Keratinocyte (primary cell): ENCODE results near the gene ZSCAN1. TPM values are rescaled to one million over a fixed set of nuclear protein-coding genes. Genes with fewer than 3 reads are reported as not detected.

Experiments
- DNase-seq: peaks from one replicate; pipeline ENCODE4 v3.0.0-alpha.2; 2011; ENCODE audit warnings: low read depth, missing footprints, low spot score
- FAIRE-seq: peaks from 2 replicates; lab custom pipeline; 2011; peaks lifted over from hg19 to GRCh38; lab: Jason Lieb, UNC
- H2AFZ ChIP-seq: 2 replicates; pipeline ENCODE4 v1.6.0; 2012; ENCODE audit warnings: low read length, control low read depth, inconsistent platforms; ENCODE audit not compliant: control insufficient read depth
- H3K27ac ChIP-seq: 2 replicates; pipeline ENCODE4 v1.5.1; 2011; ENCODE audit warnings: low read length; ENCODE audit not compliant: control insufficient read depth, insufficient read depth
- H3K27me3 ChIP-seq: 3 replicates; pipeline ENCODE4 v1.6.0; 2011; ENCODE audit warnings: low read length; ENCODE audit not compliant: control insufficient read depth, insufficient read depth; ENCODE audit errors: extremely low read depth
- H3K36me3 ChIP-seq, 2 experiments: 2 replicates in 1 of 2; 3 replicates in 1 of 2; pipeline ENCODE4 v1.5.1; 2011; ENCODE audit warnings: low read length in 2 of 2, mild to moderate bottlenecking in 1 of 2; ENCODE audit not compliant: control insufficient read depth in 2 of 2, insufficient read depth in 2 of 2; ENCODE audit errors: extremely low read depth in 1 of 2
- H3K4me1 ChIP-seq: 3 replicates; pipeline ENCODE4 v1.5.1; 2011; ENCODE audit warnings: low read length; ENCODE audit not compliant: control insufficient read depth, insufficient read depth; ENCODE audit errors: extremely low read depth
- H3K4me2 ChIP-seq: 3 replicates; pipeline ENCODE4 v1.6.0; 2011; ENCODE audit warnings: low read depth, low read length; ENCODE audit not compliant: control insufficient read depth, insufficient read depth; ENCODE audit errors: extremely low read depth
- H3K4me3 ChIP-seq, 3 experiments: fragments of 200-600 bp in 1 of 3; sonication (generic) in 1 of 3; 2 replicates in 2 of 3; 3 replicates in 1 of 3; pipeline ENCODE4 v1.5.1; 2011 to 2016; ENCODE audit warnings: low read length in 3 of 3, mild to moderate bottlenecking in 3 of 3, control low read depth in 2 of 3, inconsistent platforms in 1 of 3, low read depth in 1 of 3, mixed read lengths in 1 of 3, mixed run types in 1 of 3, moderate library complexity in 1 of 3; ENCODE audit not compliant: control insufficient read depth in 2 of 3, insufficient read depth in 2 of 3; ENCODE audit errors: extremely low read depth in 1 of 3
- H3K79me2 ChIP-seq: 2 replicates; pipeline ENCODE4 v1.6.0; 2012; ENCODE audit warnings: low read length; ENCODE audit not compliant: control insufficient read depth, insufficient read depth
- H3K9ac ChIP-seq: 3 replicates; pipeline ENCODE4 v1.6.0; 2011; ENCODE audit warnings: low read length; ENCODE audit not compliant: control insufficient read depth, insufficient read depth; ENCODE audit errors: extremely low read depth
- H3K9me1 ChIP-seq: 3 replicates; pipeline ENCODE4 v1.6.0; 2011; ENCODE audit warnings: low read length; ENCODE audit not compliant: control insufficient read depth, insufficient read depth; ENCODE audit errors: extremely low read depth
- H3K9me3 ChIP-seq: 2 replicates; pipeline ENCODE4 v1.5.1; 2012; ENCODE audit warnings: low read depth, low read length; ENCODE audit not compliant: control insufficient read depth
- H4K20me1 ChIP-seq: 3 replicates; pipeline ENCODE4 v1.6.0; 2011; ENCODE audit warnings: low read length; ENCODE audit not compliant: control insufficient read depth, insufficient read depth; ENCODE audit errors: extremely low read depth
- CTCF ChIP-seq, 3 experiments: IDR thresholded peaks in 1 of 3; conservative IDR thresholded peaks in 1 of 3; optimal IDR thresholded peaks in 1 of 3; 2 replicates in 2 of 3; 3 replicates in 1 of 3; pipeline versions ENCODE3 to v1.5.1; 2011; ENCODE audit warnings: low read length in 3 of 3, mild to moderate bottlenecking in 3 of 3, moderate library complexity in 2 of 3, control low read depth in 1 of 3, inconsistent platforms in 1 of 3; ENCODE audit not compliant: insufficient read depth in 2 of 3; ENCODE audit errors: extremely low read depth in 1 of 3
- EZH2 ChIP-seq: IDR thresholded peaks from one replicate; pipeline ENCODE4 v1.6.1; 2012; ENCODE audit warnings: inconsistent platforms, mild to moderate bottlenecking, low read length, moderate library complexity
- dilution Hi-C: fragments of 300-500 bp; cut with MboI; formaldehyde crosslinking; loops from one replicate; pipeline ENCODE4 v1.7.0; 2020; ENCODE audit warnings: low sequenced_read_pairs; ENCODE audit not compliant: extremely low pct_ligation_motif_present
- polyA plus RNA-seq, 5 experiments: library from polyadenylated mRNA; depleted of rRNA in 3 of 5; stranded (reverse) in 3 of 5; stranded (forward) in 1 of 5; unstranded in 1 of 5; fragments of >200 nt; gene quantifications; 1 replicate in 1 of 5; 2 replicates in 3 of 5; 3 replicates in 1 of 5; pipeline versions ENCODE4 v1.2.1 to v1.2.3, GENCODE V29; 2011 to 2012; ENCODE audit warnings: missing spikeins in 2 of 5, low read depth in 1 of 5, low replicate concordance in 1 of 5

ZSCAN1 gene
- polyA plus RNA-seq, 1 donor (not counting 4 experiments of a cell fraction or from before 2014, with no cell fraction given) = not detected

DNA sequence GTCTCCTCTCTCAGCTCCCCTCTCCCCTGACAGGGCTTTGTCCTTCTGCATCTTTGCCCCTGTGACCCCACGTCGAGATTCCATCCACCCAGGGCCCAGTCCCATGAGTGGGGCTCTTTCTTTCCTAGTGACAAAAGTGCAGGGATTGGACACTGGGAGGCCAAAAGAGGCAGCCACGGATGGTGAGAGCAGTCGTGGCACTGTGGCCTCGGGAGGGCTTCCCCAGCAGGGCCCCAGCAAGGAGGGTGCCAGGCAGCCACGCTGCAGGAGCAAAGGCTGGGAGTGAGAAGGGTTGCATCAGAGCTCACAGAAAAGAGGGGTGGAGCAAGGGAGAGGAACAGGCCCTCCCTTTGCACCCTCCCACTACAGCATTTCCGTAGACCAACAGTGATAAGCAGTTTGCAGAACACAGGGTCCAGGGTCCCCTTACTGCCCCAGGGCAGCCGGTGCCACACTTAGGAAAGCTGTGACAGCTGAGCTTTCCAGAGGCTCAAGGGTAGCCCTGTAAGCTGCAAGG is 4.9 kb downstream of the ZSCAN1 start:
- Histone ChIP-seq H3K27me3 (no peaks in the 10 kb centered on the region), H3K27ac (no peak overlapping the region), H3K4me3 (no peak overlapping the region), H3K9ac (no peak overlapping the region), H3K4me2 (no peak overlapping the region), H3K36me3 (no peaks in the 10 kb centered on the region), H2AFZ (no peak overlapping the region), H4K20me1 (no peaks in the 10 kb centered on the region), H3K9me1 (no peaks in the 10 kb centered on the region), H3K79me2 (no peaks in the 10 kb centered on the region), H3K9me3 (peaks cover 14% of the 10 kb centered on the region), H3K4me1 (no peaks in the 10 kb centered on the region)
- FAIRE-seq (no peak), DNase-seq (no peak)
- dilution Hi-C loops = no loop called here
- TF ChIP-seq EZH2 (no peak), CTCF (optimal IDR thresholded peaks at IDR 0.05 in 1 of 3, IDR thresholded peaks at IDR 0.05 in 1 of 3, conservative IDR thresholded peaks at IDR 0.05 in 1 of 3; ENCODE audit: extremely low read depth in 1 of 3, insufficient read depth in 2 of 3, low read length in 3 of 3) (no peak)

- H4K20me1 ChIP-seq = no peaks in the 10 kb centered on the region
- no peaks in the 10 kb centered on the region for H3K4me1 ChIP-seq
- TF ChIP-seq CTCF (optimal IDR thresholded peaks at IDR 0.05 in 1 of 3, IDR thresholded peaks at IDR 0.05 in 1 of 3, conservative IDR thresholded peaks at IDR 0.05 in 1 of 3; ENCODE audit: extremely low read depth in 1 of 3, insufficient read depth in 2 of 3, low read length in 3 of 3) = no peak
- no peak for TF ChIP-seq EZH2
- no peak overlapping the region for H3K4me2 ChIP-seq
- no peak overlapping the region for H3K4me3 ChIP-seq
- DNase-seq (no peak), FAIRE-seq (no peak)
- no peaks in the 10 kb centered on the region for H3K9me1 ChIP-seq
- H3K27me3 ChIP-seq = no peaks in the 10 kb centered on the region
- H3K27ac ChIP-seq = no peak overlapping the region
- dilution Hi-C loops = no loop called here
- peaks cover 19% of the 10 kb centered on the region for H3K9me3 ChIP-seq
- H3K9ac ChIP-seq = no peak overlapping the region
- no peaks in the 10 kb centered on the region for H3K79me2 ChIP-seq
- H3K36me3 ChIP-seq = no peaks in the 10 kb centered on the region
- no peak overlapping the region for H2AFZ ChIP-seq
These were observed 7.1 kb downstream of the ZSCAN1 start for GRCh38 chr19:58040751-58041525.
